ENCODE data around the gene NAT16.

The NAT16 gene

DNA sequence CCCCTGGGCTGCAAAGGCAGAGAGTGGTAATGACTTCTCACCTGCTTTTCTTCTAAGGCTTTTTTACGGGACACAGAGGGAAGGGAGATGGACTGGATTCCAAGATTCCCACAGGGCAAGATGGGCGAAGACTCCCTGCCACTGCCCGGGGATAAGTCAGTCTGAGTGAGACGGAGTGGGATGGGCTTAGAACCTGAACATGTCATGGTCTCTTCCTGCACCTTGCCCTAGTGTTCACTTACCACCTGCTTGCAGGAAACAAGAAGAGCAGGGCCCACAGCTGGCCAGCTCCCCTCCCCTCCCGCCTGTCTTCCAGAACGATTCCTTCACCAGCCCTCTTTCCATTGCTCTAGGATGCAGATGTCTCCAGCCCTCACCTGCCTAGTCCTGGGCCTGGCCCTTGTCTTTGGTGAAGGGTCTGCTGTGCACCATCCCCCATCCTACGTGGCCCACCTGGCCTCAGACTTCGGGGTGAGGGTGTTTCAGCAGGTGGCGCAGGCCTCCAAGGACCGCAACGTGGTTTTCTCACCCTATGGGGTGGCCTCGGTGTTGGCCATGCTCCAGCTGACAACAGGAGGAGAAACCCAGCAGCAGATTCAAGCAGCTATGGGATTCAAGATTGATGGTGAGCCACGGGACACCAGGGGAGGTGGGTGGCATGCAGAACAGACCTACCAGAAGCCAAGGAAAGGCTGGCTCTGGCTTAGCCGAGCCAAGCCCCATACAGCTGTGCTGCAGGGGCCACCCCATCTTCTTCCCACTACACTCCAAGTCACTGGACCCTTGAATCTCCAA is 51.9 kb downstream of the NAT16 start:
- 95% methylated on average over 10 of the region's 14 CpGs for WGBS (ENCODE audit: insufficient coverage)
- Histone ChIP-seq H3K9me3 (ENCODE audit: control extremely low read depth in 1 of 5, control insufficient read depth in 4 of 5, insufficient read depth in 2 of 5, low read depth in 1 of 5, low read length in 4 of 5) (no peaks in the 10 kb centered on the region), H3K27me3 (replicated peaks in 2 of 5; ENCODE audit: control insufficient read depth in 4 of 5, insufficient read depth in 5 of 5, low read length in 4 of 5) (peaks cover 0 to 6% (median 1%) of the 10 kb centered on the region in 5 experiments), H3K4me1 (ENCODE audit: control extremely low read depth in 1 of 4, control insufficient read depth in 4 of 4, insufficient read depth in 4 of 4, low read length in 3 of 4) (peaks cover 0 to 52% (median 39%) of the 10 kb centered on the region in 4 experiments), H3K27ac (ENCODE audit: insufficient read depth in 1 of 2, low read depth in 1 of 2, low read length in 2 of 2, poor library complexity in 1 of 2, severe bottlenecking in 2 of 2) (no peak overlapping the region), H3K4me3 (ENCODE audit: control insufficient read depth in 1 of 7, extremely low read depth in 1 of 7, insufficient read depth in 4 of 7, low read depth in 2 of 7, low read length in 6 of 7) (peak overlapping the region in 2 of 7 experiments; percentile 15 to 80), H3K36me3 (ENCODE audit: control insufficient read depth in 4 of 4, insufficient read depth in 4 of 4, low read length in 3 of 4) (peaks cover 0 to 18% (median 2%) of the 10 kb centered on the region in 4 experiments)
- POLR2A ChIA-PET, result no interaction called here
- CTCF ChIA-PET, result interaction anchor here (0.7 to 2.6 kb wide), 6 partner anchors 8 to 51 kb away, joined by 3 to 10 read pairs (median 4); partner anchors contain the start of gene TRIM56
- DNase-seq, result no peak

DNA sequence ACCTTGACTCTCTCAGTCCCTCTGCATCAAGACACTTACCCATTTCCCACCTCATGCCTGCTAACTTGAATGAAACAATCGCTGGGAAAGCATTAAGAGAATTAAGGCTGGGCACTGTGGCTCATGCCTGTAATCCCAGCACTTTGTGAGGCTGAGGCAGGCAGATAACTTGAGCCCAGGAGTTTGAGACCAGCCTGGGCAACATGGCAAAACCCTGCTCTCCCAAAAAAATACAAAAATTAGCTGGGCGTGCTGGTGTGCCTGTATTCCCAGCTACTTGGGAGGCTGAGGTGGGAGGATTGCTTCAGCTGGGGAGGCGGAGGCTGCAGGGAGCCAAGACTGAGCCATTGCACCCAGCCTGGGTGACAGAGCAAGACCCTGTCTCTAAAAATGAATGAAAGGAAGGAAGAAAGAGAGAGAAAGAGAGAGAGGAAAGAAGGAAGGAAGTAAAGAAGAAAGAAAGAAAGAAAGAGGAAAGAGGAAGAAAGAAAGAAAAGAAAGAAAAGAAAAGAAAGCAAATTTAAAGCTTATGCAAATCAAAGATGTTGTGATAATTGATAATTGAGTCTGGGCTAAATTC is 52.5 kb downstream of the NAT16 start:
- Histone ChIP-seq H3K36me3 (ENCODE audit: control insufficient read depth in 4 of 4, insufficient read depth in 4 of 4, low read length in 3 of 4) (peaks cover 0 to 17% (median 2%) of the 10 kb centered on the region in 4 experiments), H3K4me3 (ENCODE audit: control insufficient read depth in 1 of 7, extremely low read depth in 1 of 7, insufficient read depth in 4 of 7, low read depth in 2 of 7, low read length in 6 of 7) (peak overlapping the region in 5 of 7 experiments; percentile 24 to 80 (median 57)), H3K27ac (ENCODE audit: insufficient read depth in 1 of 2, low read depth in 1 of 2, low read length in 2 of 2, poor library complexity in 1 of 2, severe bottlenecking in 2 of 2) (no peak overlapping the region), H3K9me3 (ENCODE audit: control extremely low read depth in 1 of 5, control insufficient read depth in 4 of 5, insufficient read depth in 2 of 5, low read depth in 1 of 5, low read length in 4 of 5) (no peaks in the 10 kb centered on the region), H3K4me1 (ENCODE audit: control extremely low read depth in 1 of 4, control insufficient read depth in 4 of 4, insufficient read depth in 4 of 4, low read length in 3 of 4) (peaks cover 0 to 54% (median 42%) of the 10 kb centered on the region in 4 experiments), H3K27me3 (replicated peaks in 2 of 5; ENCODE audit: control insufficient read depth in 4 of 5, insufficient read depth in 5 of 5, low read length in 4 of 5) (peaks cover 0 to 11% (median 3%) of the 10 kb centered on the region in 5 experiments)
- ChIA-PET CTCF (interaction anchor here (0.7 to 2.6 kb wide), 7 partner anchors 8 to 42 kb away, joined by 3 to 10 read pairs (median 5); partner anchors contain the start of gene TRIM56), POLR2A (interaction anchor here (1.0 to 1.9 kb wide), 3 partner anchors 10 to 28 kb away, joined by 4 to 6 read pairs (median 5); no protein-coding TSS in a partner anchor)
- 83% methylated on average over 3 of the region's 3 CpGs for WGBS (ENCODE audit: insufficient coverage)
- no peak for DNase-seq

DNA sequence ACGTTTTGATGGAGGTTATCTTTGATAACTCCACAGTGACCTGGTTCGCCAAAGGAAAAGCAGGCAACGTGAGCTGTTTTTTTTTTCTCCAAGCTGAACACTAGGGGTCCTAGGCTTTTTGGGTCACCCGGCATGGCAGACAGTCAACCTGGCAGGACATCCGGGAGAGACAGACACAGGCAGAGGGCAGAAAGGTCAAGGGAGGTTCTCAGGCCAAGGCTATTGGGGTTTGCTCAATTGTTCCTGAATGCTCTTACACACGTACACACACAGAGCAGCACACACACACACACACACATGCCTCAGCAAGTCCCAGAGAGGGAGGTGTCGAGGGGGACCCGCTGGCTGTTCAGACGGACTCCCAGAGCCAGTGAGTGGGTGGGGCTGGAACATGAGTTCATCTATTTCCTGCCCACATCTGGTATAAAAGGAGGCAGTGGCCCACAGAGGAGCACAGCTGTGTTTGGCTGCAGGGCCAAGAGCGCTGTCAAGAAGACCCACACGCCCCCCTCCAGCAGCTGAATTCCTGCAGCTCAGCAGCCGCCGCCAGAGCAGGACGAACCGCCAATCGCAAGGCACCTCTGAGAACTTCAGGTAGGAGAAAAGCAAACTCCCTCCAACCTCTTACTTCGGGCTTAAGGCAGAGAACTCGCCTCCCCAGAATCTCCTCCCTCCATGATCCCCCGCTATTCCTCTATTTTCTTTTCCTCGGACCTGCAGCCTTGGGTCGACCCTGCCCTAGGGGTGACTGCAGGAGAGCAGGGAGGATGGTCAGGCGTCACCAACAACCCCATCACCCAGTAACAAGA is 53.2 kb downstream of the NAT16 start, which contains the start of gene SERPINE1:
SERPINE1 (plus strand) TSS at position 454 of the 809 bp plus-strand sequence. CDS start 1,290 bp downstream, outside the sequence.
- ChIA-PET POLR2A (interaction anchor here (0.6 to 1.9 kb wide), 4 partner anchors 10 to 106 kb away, joined by 4 to 6 read pairs (median 5); no protein-coding TSS in a partner anchor), CTCF (interaction anchor here (0.6 to 2.6 kb wide), 15 partner anchors 9 to 66 kb away, joined by 3 to 9 read pairs (median 4); no protein-coding TSS in a partner anchor)
- peak; percentile 92 to 98 (median 97) for DNase-seq
- 15% methylated on average over 15 of the region's 22 CpGs for WGBS (ENCODE audit: insufficient coverage)
- Histone ChIP-seq H3K27me3 (replicated peaks in 2 of 5; ENCODE audit: control insufficient read depth in 4 of 5, insufficient read depth in 5 of 5, low read length in 4 of 5) (peaks cover 0 to 15% (median 9%) of the 10 kb centered on the region in 5 experiments), H3K4me3 (ENCODE audit: control insufficient read depth in 1 of 7, extremely low read depth in 1 of 7, insufficient read depth in 4 of 7, low read depth in 2 of 7, low read length in 6 of 7) (peak within 1 kb of the TSS; percentile 8 to 80 (median 40)), H3K36me3 (ENCODE audit: control insufficient read depth in 4 of 4, insufficient read depth in 4 of 4, low read length in 3 of 4) (peaks cover 0 to 13% (median under 1%) of the 10 kb centered on the region in 4 experiments), H3K9me3 (ENCODE audit: control extremely low read depth in 1 of 5, control insufficient read depth in 4 of 5, insufficient read depth in 2 of 5, low read depth in 1 of 5, low read length in 4 of 5) (no peaks in the 10 kb centered on the region), H3K27ac (ENCODE audit: insufficient read depth in 1 of 2, low read depth in 1 of 2, low read length in 2 of 2, poor library complexity in 1 of 2, severe bottlenecking in 2 of 2) (no peak within 1 kb of the TSS), H3K4me1 (ENCODE audit: control extremely low read depth in 1 of 4, control insufficient read depth in 4 of 4, insufficient read depth in 4 of 4, low read length in 3 of 4) (peaks cover 0 to 61% (median 46%) of the 10 kb centered on the region in 4 experiments)

DNA sequence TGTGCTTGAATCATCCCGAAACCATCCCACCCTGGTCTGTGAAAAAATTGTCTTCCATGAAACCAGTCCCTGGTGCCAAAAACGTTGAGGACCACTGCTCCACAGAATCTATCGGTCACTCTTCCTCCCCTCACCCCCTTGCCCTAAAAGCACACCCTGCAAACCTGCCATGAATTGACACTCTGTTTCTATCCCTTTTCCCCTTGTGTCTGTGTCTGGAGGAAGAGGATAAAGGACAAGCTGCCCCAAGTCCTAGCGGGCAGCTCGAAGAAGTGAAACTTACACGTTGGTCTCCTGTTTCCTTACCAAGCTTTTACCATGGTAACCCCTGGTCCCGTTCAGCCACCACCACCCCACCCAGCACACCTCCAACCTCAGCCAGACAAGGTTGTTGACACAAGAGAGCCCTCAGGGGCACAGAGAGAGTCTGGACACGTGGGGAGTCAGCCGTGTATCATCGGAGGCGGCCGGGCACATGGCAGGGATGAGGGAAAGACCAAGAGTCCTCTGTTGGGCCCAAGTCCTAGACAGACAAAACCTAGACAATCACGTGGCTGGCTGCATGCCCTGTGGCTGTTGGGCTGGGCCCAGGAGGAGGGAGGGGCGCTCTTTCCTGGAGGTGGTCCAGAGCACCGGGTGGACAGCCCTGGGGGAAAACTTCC is 54.0 kb downstream of the NAT16 start:
- Histone ChIP-seq H3K4me3 (ENCODE audit: control insufficient read depth in 1 of 7, extremely low read depth in 1 of 7, insufficient read depth in 4 of 7, low read depth in 2 of 7, low read length in 6 of 7) (peak overlapping the region in 2 of 7 experiments; percentile 68 to 80), H3K9me3 (ENCODE audit: control extremely low read depth in 1 of 5, control insufficient read depth in 4 of 5, insufficient read depth in 2 of 5, low read depth in 1 of 5, low read length in 4 of 5) (no peaks in the 10 kb centered on the region), H3K27ac (ENCODE audit: insufficient read depth in 1 of 2, low read depth in 1 of 2, low read length in 2 of 2, poor library complexity in 1 of 2, severe bottlenecking in 2 of 2) (no peak overlapping the region), H3K4me1 (ENCODE audit: control extremely low read depth in 1 of 4, control insufficient read depth in 4 of 4, insufficient read depth in 4 of 4, low read length in 3 of 4) (peaks cover 0 to 63% (median 48%) of the 10 kb centered on the region in 4 experiments), H3K27me3 (replicated peaks in 2 of 5; ENCODE audit: control insufficient read depth in 4 of 5, insufficient read depth in 5 of 5, low read length in 4 of 5) (peaks cover 0 to 17% (median 9%) of the 10 kb centered on the region in 5 experiments), H3K36me3 (ENCODE audit: control insufficient read depth in 4 of 4, insufficient read depth in 4 of 4, low read length in 3 of 4) (peaks cover 0 to 10% (median 0%) of the 10 kb centered on the region in 4 experiments)
- DNase-seq, result peak in 1 of 3 donors; percentile 44
- ChIA-PET POLR2A (interaction anchor here (0.6 to 1.9 kb wide), 4 partner anchors 11 to 105 kb away, joined by 3 to 6 read pairs (median 5); no protein-coding TSS in a partner anchor), CTCF (interaction anchor here (0.6 to 2.6 kb wide), 19 partner anchors 8 to 67 kb away, joined by 3 to 9 read pairs (median 3); partner anchors contain the start of gene TRIM56)
- 47% methylated on average over 10 of the region's 15 CpGs for WGBS (ENCODE audit: insufficient coverage)

DNA sequence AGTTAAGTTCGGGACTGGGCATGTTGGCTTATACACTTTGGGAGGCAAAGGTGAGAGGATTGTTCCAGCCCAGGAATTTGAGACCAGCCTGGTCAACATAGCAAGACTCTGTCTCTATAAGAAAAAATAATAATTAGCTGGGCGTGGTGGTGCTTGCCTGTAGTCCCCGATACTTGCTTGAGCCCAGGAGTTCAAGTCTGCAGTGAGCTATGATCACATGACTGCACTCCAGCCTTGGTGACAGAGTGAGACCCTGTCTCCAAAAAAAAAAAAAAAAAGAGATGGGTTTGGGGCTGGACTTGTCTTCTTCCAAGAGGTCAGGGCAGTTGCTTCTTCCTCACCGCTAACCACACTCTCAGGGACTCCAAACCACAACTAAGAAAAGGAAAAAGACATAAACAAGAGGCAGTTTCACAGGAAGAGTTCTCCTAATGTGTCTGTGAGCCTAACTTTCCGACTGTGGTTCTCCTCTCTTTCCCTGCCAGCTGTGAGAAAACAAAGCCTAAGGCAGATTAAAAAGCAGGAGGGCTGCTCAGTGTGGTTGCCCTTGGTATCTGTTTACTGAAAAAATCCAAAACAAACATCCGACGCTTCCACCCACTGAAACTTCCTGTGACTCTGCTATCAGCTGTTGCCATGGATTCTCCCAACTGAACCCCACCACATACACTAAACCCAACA is 55.6 kb downstream of the NAT16 start:
- H3K4me3 ChIP-seq (ENCODE audit: control insufficient read depth in 1 of 7, extremely low read depth in 1 of 7, insufficient read depth in 4 of 7, low read depth in 2 of 7, low read length in 6 of 7), result peak overlapping the region in 2 of 7 experiments; percentile 41 to 55
- H3K27ac ChIP-seq (ENCODE audit: insufficient read depth in 1 of 2, low read depth in 1 of 2, low read length in 2 of 2, poor library complexity in 1 of 2, severe bottlenecking in 2 of 2), result peak overlapping the region in 1 of 2 experiments; percentile 60
- DNase-seq, result peak; percentile 60 to 77 (median 76)
- peaks cover 0 to 63% (median 48%) of the 10 kb centered on the region in 4 experiments for H3K4me1 ChIP-seq (ENCODE audit: control extremely low read depth in 1 of 4, control insufficient read depth in 4 of 4, insufficient read depth in 4 of 4, low read length in 3 of 4)
- WGBS (ENCODE audit: insufficient coverage), result 26% methylated on average over 3 of the region's 7 CpGs
- H3K27me3 ChIP-seq (replicated peaks in 2 of 5; ENCODE audit: control insufficient read depth in 4 of 5, insufficient read depth in 5 of 5, low read length in 4 of 5), result peaks cover 0 to 18% (median 12%) of the 10 kb centered on the region in 5 experiments
- no peaks in the 10 kb centered on the region for H3K9me3 ChIP-seq (ENCODE audit: control extremely low read depth in 1 of 5, control insufficient read depth in 4 of 5, insufficient read depth in 2 of 5, low read depth in 1 of 5, low read length in 4 of 5)
- H3K36me3 ChIP-seq (ENCODE audit: control insufficient read depth in 4 of 4, insufficient read depth in 4 of 4, low read length in 3 of 4), result no peaks in the 10 kb centered on the region
- POLR2A ChIA-PET, result interaction anchor here (0.8 to 1.0 kb wide), 3 partner anchors 14 to 26 kb away, joined by 3 read pairs; no protein-coding TSS in a partner anchor
- CTCF ChIA-PET, result interaction anchor here (1.2 to 2.6 kb wide), 6 partner anchors 8 to 69 kb away, joined by 3 to 8 read pairs (median 5); no protein-coding TSS in a partner anchor

All from common myeloid progenitor, CD34-positive (primary cell).